WTC11 (cell line): Measurements from ENCODE around the gene ATXN7L2.

Experiments used
- CREB1 ChIP-seq: sonication (generic); formaldehyde crosslinking; IDR thresholded peaks from 2 replicates; pipeline ENCODE4 v1.8.0; 2023; ENCODE audit warnings: mild to moderate bottlenecking, missing genetic modification reagents
- FOXP1 ChIP-seq: sonication (generic); formaldehyde crosslinking; IDR thresholded peaks from 2 replicates; pipeline ENCODE4 v1.8.0; 2022; ENCODE audit warnings: missing genetic modification reagents, mild to moderate bottlenecking, moderate library complexity, borderline replicate concordance
- MXD4 ChIP-seq: fragments of 250-450 bp; sonication (Bioruptor Pico); IDR thresholded peaks from 2 replicates; pipeline ENCODE4 v1.8.0; 2021; ENCODE audit warnings: mild to moderate bottlenecking, moderate library complexity, borderline replicate concordance
- ZBTB21 ChIP-seq: sonication (generic); formaldehyde crosslinking; IDR thresholded peaks from 2 replicates; pipeline ENCODE4 v1.8.1; 2023; ENCODE audit warnings: mild to moderate bottlenecking, missing genetic modification reagents, borderline replicate concordance
- ZNF219 ChIP-seq: sonication (generic); formaldehyde crosslinking; IDR thresholded peaks from 2 replicates; pipeline ENCODE4 v1.8.0; 2023; ENCODE audit warnings: missing genetic modification reagents, mild to moderate bottlenecking, borderline replicate concordance
- TF ChIP-seq, protein P1 (sequence below): fragments of 200-600 bp; IDR thresholded peaks from 2 replicates; pipeline ENCODE4 v1.8.0; 2022; ENCODE audit warnings: antibody characterized with exemption
- TF ChIP-seq, protein P2 (sequence below): sonication (generic); formaldehyde crosslinking; IDR thresholded peaks from 2 replicates; pipeline ENCODE4 v1.8.1; 2023; ENCODE audit warnings: mild to moderate bottlenecking, missing genetic modification reagents, moderate library complexity
- TF ChIP-seq, protein P3 (sequence below): fragments of 250-450 bp; sonication (Bioruptor Pico); IDR thresholded peaks from 2 replicates; pipeline ENCODE4 v1.9.0; 2021; ENCODE audit warnings: mild to moderate bottlenecking
- TF ChIP-seq, protein P4 (sequence below): sonication (generic); formaldehyde crosslinking; IDR thresholded peaks from 2 replicates; pipeline ENCODE4 v1.8.1; 2022; ENCODE audit warnings: low read depth, missing genetic modification reagents, borderline replicate concordance
- TF ChIP-seq, protein P5 (sequence below): fragments of 250-450 bp; sonication (Bioruptor Pico); IDR thresholded peaks from 2 replicates; pipeline ENCODE4 v1.8.0; 2021; ENCODE audit warnings: mild to moderate bottlenecking

DNA sequence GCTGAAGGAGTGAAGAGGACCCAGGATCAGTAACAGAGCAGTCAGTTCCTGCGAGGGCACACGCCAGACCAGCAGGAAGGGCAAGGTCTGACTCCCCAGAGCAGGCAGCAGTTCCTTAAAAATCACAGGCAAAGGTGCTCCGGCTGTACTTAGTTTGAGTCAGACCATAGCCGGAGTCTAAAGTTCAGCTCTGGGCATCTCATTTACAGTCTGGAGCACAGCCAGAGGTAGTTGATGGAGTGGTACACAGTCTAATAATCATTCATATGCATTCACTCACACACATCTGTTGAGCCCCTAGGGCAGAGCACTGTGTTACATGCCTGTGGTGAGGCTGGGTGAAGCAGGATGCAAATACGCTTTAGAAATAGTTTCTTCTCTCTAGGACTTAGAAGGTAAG is 33.2 kb downstream of the ATXN7L2 start:
- TF ChIP-seq, protein P1, sequence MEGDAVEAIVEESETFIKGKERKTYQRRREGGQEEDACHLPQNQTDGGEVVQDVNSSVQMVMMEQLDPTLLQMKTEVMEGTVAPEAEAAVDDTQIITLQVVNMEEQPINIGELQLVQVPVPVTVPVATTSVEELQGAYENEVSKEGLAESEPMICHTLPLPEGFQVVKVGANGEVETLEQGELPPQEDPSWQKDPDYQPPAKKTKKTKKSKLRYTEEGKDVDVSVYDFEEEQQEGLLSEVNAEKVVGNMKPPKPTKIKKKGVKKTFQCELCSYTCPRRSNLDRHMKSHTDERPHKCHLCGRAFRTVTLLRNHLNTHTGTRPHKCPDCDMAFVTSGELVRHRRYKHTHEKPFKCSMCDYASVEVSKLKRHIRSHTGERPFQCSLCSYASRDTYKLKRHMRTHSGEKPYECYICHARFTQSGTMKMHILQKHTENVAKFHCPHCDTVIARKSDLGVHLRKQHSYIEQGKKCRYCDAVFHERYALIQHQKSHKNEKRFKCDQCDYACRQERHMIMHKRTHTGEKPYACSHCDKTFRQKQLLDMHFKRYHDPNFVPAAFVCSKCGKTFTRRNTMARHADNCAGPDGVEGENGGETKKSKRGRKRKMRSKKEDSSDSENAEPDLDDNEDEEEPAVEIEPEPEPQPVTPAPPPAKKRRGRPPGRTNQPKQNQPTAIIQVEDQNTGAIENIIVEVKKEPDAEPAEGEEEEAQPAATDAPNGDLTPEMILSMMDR, result no peak
- TF ChIP-seq ZNF219 (CRISPR knock-in tag) (no peak), MXD4 (CRISPR knock-in tag) (no peak), CREB1 (no peak), ZBTB21 (no peak), FOXP1 (no peak)
- TF ChIP-seq, protein P2, sequence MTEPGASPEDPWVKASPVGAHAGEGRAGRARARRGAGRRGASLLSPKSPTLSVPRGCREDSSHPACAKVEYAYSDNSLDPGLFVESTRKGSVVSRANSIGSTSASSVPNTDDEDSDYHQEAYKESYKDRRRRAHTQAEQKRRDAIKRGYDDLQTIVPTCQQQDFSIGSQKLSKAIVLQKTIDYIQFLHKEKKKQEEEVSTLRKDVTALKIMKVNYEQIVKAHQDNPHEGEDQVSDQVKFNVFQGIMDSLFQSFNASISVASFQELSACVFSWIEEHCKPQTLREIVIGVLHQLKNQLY (CRISPR knock-in tag), result no peak
- TF ChIP-seq, protein P3, sequence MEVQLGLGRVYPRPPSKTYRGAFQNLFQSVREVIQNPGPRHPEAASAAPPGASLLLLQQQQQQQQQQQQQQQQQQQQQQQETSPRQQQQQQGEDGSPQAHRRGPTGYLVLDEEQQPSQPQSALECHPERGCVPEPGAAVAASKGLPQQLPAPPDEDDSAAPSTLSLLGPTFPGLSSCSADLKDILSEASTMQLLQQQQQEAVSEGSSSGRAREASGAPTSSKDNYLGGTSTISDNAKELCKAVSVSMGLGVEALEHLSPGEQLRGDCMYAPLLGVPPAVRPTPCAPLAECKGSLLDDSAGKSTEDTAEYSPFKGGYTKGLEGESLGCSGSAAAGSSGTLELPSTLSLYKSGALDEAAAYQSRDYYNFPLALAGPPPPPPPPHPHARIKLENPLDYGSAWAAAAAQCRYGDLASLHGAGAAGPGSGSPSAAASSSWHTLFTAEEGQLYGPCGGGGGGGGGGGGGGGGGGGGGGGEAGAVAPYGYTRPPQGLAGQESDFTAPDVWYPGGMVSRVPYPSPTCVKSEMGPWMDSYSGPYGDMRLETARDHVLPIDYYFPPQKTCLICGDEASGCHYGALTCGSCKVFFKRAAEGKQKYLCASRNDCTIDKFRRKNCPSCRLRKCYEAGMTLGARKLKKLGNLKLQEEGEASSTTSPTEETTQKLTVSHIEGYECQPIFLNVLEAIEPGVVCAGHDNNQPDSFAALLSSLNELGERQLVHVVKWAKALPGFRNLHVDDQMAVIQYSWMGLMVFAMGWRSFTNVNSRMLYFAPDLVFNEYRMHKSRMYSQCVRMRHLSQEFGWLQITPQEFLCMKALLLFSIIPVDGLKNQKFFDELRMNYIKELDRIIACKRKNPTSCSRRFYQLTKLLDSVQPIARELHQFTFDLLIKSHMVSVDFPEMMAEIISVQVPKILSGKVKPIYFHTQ (CRISPR knock-in tag), result no peak
- TF ChIP-seq, protein P4, sequence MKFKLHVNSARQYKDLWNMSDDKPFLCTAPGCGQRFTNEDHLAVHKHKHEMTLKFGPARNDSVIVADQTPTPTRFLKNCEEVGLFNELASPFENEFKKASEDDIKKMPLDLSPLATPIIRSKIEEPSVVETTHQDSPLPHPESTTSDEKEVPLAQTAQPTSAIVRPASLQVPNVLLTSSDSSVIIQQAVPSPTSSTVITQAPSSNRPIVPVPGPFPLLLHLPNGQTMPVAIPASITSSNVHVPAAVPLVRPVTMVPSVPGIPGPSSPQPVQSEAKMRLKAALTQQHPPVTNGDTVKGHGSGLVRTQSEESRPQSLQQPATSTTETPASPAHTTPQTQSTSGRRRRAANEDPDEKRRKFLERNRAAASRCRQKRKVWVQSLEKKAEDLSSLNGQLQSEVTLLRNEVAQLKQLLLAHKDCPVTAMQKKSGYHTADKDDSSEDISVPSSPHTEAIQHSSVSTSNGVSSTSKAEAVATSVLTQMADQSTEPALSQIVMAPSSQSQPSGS (CRISPR knock-in tag), result no peak
- TF ChIP-seq, protein P5, sequence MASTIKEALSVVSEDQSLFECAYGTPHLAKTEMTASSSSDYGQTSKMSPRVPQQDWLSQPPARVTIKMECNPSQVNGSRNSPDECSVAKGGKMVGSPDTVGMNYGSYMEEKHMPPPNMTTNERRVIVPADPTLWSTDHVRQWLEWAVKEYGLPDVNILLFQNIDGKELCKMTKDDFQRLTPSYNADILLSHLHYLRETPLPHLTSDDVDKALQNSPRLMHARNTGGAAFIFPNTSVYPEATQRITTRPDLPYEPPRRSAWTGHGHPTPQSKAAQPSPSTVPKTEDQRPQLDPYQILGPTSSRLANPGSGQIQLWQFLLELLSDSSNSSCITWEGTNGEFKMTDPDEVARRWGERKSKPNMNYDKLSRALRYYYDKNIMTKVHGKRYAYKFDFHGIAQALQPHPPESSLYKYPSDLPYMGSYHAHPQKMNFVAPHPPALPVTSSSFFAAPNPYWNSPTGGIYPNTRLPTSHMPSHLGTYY, result no peak
